ENCODE measurements around the gene KCNMA1.

Gene KCNMA1

GRCh38 chr10:77034240-77034639 is 603.4 kb downstream of the KCNMA1 start:
- DNase-seq (ENCODE audit: insufficient read length, low spot score) (no peak), FAIRE-seq (no peak)
- TF ChIP-seq POLR2A (IDR thresholded peaks at IDR 0.05; ENCODE audit: low read depth, low read length) = no peak

- DNase-seq (ENCODE audit: insufficient read length, low spot score) (no peak), FAIRE-seq (no peak)
- TF ChIP-seq POLR2A (IDR thresholded peaks at IDR 0.05; ENCODE audit: low read depth, low read length) = no peak
These were observed 605.4 kb downstream of the KCNMA1 start for GRCh38 chr10:77032188-77032570.

- FAIRE-seq (no peak), DNase-seq (ENCODE audit: insufficient read length, low spot score) (no peak)
- TF ChIP-seq POLR2A (IDR thresholded peaks at IDR 0.05; ENCODE audit: low read depth, low read length) = no peak
These were observed 605.9 kb downstream of the KCNMA1 start for GRCh38 chr10:77031531-77032187.

GRCh38 chr10:77030974-77031373 is 606.6 kb downstream of the KCNMA1 start:
- no peak for TF ChIP-seq POLR2A (IDR thresholded peaks at IDR 0.05; ENCODE audit: low read depth, low read length)
- FAIRE-seq = no peak
- no peak for DNase-seq (ENCODE audit: insufficient read length, low spot score)

GRCh38 chr10:77029777-77030717 is 607.6 kb downstream of the KCNMA1 start:
- FAIRE-seq = no peak
- TF ChIP-seq POLR2A (IDR thresholded peaks at IDR 0.05; ENCODE audit: low read depth, low read length) = no peak
- DNase-seq (ENCODE audit: insufficient read length, low spot score) = no peak

- FAIRE-seq (no peak), DNase-seq (ENCODE audit: insufficient read length, low spot score) (no peak)
- no peak for TF ChIP-seq POLR2A (IDR thresholded peaks at IDR 0.05; ENCODE audit: low read depth, low read length)
These were observed 609.6 kb downstream of the KCNMA1 start for GRCh38 chr10:77028042-77028441.

GRCh38 chr10:77027576-77027975 is 610.0 kb downstream of the KCNMA1 start:
- TF ChIP-seq POLR2A (IDR thresholded peaks at IDR 0.05; ENCODE audit: low read depth, low read length) = no peak
- FAIRE-seq = no peak
- no peak for DNase-seq (ENCODE audit: insufficient read length, low spot score)

GRCh38 chr10:77027141-77027540 is 610.5 kb downstream of the KCNMA1 start:
- no peak for TF ChIP-seq POLR2A (IDR thresholded peaks at IDR 0.05; ENCODE audit: low read depth, low read length)
- FAIRE-seq = no peak

GRCh38 chr10:77026148-77026547 is 611.5 kb downstream of the KCNMA1 start:
- no peak for DNase-seq (ENCODE audit: insufficient read length, low spot score)
- no peak for FAIRE-seq
- no peak for TF ChIP-seq POLR2A (IDR thresholded peaks at IDR 0.05; ENCODE audit: low read depth, low read length)

More at GRCh38 chr10:77027141-77027540, 610.5 kb downstream of the KCNMA1 start:
- no peak for DNase-seq (ENCODE audit: insufficient read length, low spot score)

GRCh38 chr10:77024461-77024860 is 613.1 kb downstream of the KCNMA1 start:
- FAIRE-seq (no peak), DNase-seq (ENCODE audit: insufficient read length, low spot score) (no peak)
- TF ChIP-seq POLR2A (IDR thresholded peaks at IDR 0.05; ENCODE audit: low read depth, low read length) = no peak

GRCh38 chr10:77023396-77023795 is 614.2 kb downstream of the KCNMA1 start:
- FAIRE-seq (no peak), DNase-seq (ENCODE audit: insufficient read length, low spot score) (no peak)
- no peak for TF ChIP-seq POLR2A (IDR thresholded peaks at IDR 0.05; ENCODE audit: low read depth, low read length)

GRCh38 chr10:77022671-77023070 is 614.9 kb downstream of the KCNMA1 start:
- no peak for TF ChIP-seq POLR2A (IDR thresholded peaks at IDR 0.05; ENCODE audit: low read depth, low read length)

GRCh38 chr10:77021966-77022490 is 615.6 kb downstream of the KCNMA1 start:
- TF ChIP-seq POLR2A (IDR thresholded peaks at IDR 0.05; ENCODE audit: low read depth, low read length) = no peak
- no peak for DNase-seq (ENCODE audit: insufficient read length, low spot score)
- FAIRE-seq = no peak

More at GRCh38 chr10:77022671-77023070, 614.9 kb downstream of the KCNMA1 start:
- no peak for DNase-seq (ENCODE audit: insufficient read length, low spot score)
- peak; percentile 15 for FAIRE-seq

- TF ChIP-seq POLR2A (IDR thresholded peaks at IDR 0.05; ENCODE audit: low read depth, low read length) = no peak
- no peak for DNase-seq (ENCODE audit: insufficient read length, low spot score)
- peak; percentile 15 for FAIRE-seq
These were observed 617.1 kb downstream of the KCNMA1 start for GRCh38 chr10:77020426-77021040.

All from H54 (cell line).